Fibroblast of lung (primary cell): ENCODE results near the gene ECEL1.

Source experiments
- CTCF ChIP-seq, 2 donors: IDR thresholded peaks in 1 of 2; conservative IDR thresholded peaks in 1 of 2; 1 replicate in 1 of 2; 2 replicates in 1 of 2; pipeline ENCODE4 v1.5.1; 2011 to 2012; ENCODE audit warnings: low read length in 2 of 2, control low read depth in 1 of 2, inconsistent platforms in 1 of 2, low read depth in 1 of 2, mild to moderate bottlenecking in 1 of 2
- EZH2 ChIP-seq: IDR thresholded peaks from 2 replicates; pipeline ENCODE4 v1.5.1; 2012; ENCODE audit warnings: low read length, control low read depth, mild to moderate bottlenecking; ENCODE audit errors: missing control alignments

- TF ChIP-seq EZH2 (no peak), CTCF (conservative IDR thresholded peaks at IDR 0.05 in 1 of 2, IDR thresholded peaks at IDR 0.05 in 1 of 2; ENCODE audit: low read depth in 1 of 2, low read length in 2 of 2) (no peak)
These were observed 48.3 kb upstream of the ECEL1 start for GRCh38 chr2:232535761-232536530.
